Small intestine (tissue), 7 donors: ENCODE results near the gene PEX14. TPM values are rescaled to one million over a fixed set of nuclear protein-coding genes. Genes with fewer than 3 reads are reported as not detected.

Experiments
- DNase-seq, 2 donors: peaks; one replicate each; pipeline versions ENCODE4 v3.0.0 to v3.0.0-alpha.2; 2013
- FAIRE-seq: peaks from 2 replicates; lab custom pipeline; 2012; peaks lifted over from hg19 to GRCh38; lab: Jason Lieb, UNC
- H3K27ac ChIP-seq, 3 donors: one replicate each; pipeline ENCODE4 v1.5.1; 2013; ENCODE audit warnings: low read length in 2 of 3, mild to moderate bottlenecking in 2 of 3, control low read depth in 1 of 3, inconsistent platforms in 1 of 3, low read depth in 1 of 3, moderate library complexity in 1 of 3
- H3K27me3 ChIP-seq, 3 donors: one replicate each; pipeline ENCODE4 v1.6.1; 2013; ENCODE audit warnings: low read length in 3 of 3, inconsistent platforms in 1 of 3; ENCODE audit not compliant: control insufficient read depth in 3 of 3, insufficient read depth in 3 of 3
- H3K36me3 ChIP-seq, 3 donors: one replicate each; pipeline ENCODE4 v1.6.1; 2013; ENCODE audit warnings: low read length in 3 of 3, inconsistent platforms in 1 of 3, low read depth in 1 of 3, mild to moderate bottlenecking in 1 of 3, moderate library complexity in 1 of 3; ENCODE audit not compliant: control insufficient read depth in 3 of 3, insufficient read depth in 2 of 3
- H3K4me1 ChIP-seq, 3 donors: one replicate each; pipeline ENCODE4 v1.6.1; 2013; ENCODE audit warnings: low read length in 2 of 3, inconsistent platforms in 1 of 3, low read depth in 1 of 3, mild to moderate bottlenecking in 1 of 3, moderate library complexity in 1 of 3; ENCODE audit not compliant: control insufficient read depth in 3 of 3, insufficient read depth in 2 of 3
- H3K4me3 ChIP-seq, 3 donors: one replicate each; pipeline ENCODE4 v1.5.1; 2013; ENCODE audit warnings: low read length in 3 of 3, control low read depth in 1 of 3, inconsistent platforms in 1 of 3, low read depth in 1 of 3, mild to moderate bottlenecking in 1 of 3, moderate library complexity in 1 of 3
- H3K9me3 ChIP-seq, 2 donors: one replicate each; pipeline ENCODE4 v1.6.1; 2013; ENCODE audit warnings: low read depth in 1 of 2, low read length in 1 of 2; ENCODE audit not compliant: control insufficient read depth in 2 of 2, insufficient read depth in 1 of 2
- WGBS, 3 donors: extraction: QIAGEN DNeasy Blood & Tissue Kit; methylation state at CpG; one replicate each; pipeline ENCODE4 v1.1.7; 2013; 5-methylcytosine and 5-hydroxymethylcytosine counted together
- polyA plus RNA-seq, 4 donors: library from polyadenylated mRNA; stranded (reverse) in 3 of 4; unstranded in 1 of 4; fragments of 200-250 nt in 3 of 4; fragments of 120-200 nt in 1 of 4; gene quantifications; one replicate each; pipeline versions ENCODE4 v1.2.1 to v1.2.3, GENCODE V29; 2013
- donor health status: healthy with polysubstance abuse.
- donor health status: control.
- donor health status: control.
- donor health status: Bipolar disorder and iron deficiency.
- donor health status: healthy.

Gene PEX14
- polyA plus RNA-seq, 4 donors, result 15.9 to 26.9 (median 24.7) TPM

GRCh38 chr1:10638559-10639005 lies 163.8 kb downstream of the PEX14 start:
- FAIRE-seq (no peak), DNase-seq (no peak)
- WGBS, 3 donors, result 48 to 92% (median 57%) methylated on average over 39 to 57 of the region's 57 CpGs
- no peaks in the 10 kb centered on the region for H3K27me3 ChIP-seq
- H3K9me3 ChIP-seq, result no peaks in the 10 kb centered on the region
- no peak overlapping the region for H3K27ac ChIP-seq
- peaks cover 10 to 73% (median 17%) of the 10 kb centered on the region in 3 donors for H3K36me3 ChIP-seq
- H3K4me1 ChIP-seq, result peaks cover 0 to 24% (median 0%) of the 10 kb centered on the region in 3 donors
- no peak overlapping the region for H3K4me3 ChIP-seq

- no peak for FAIRE-seq
These were observed 164.4 kb downstream of the PEX14 start for GRCh38 chr1:10639011-10639774.

GRCh38 chr1:10639775-10640578 lies 165.2 kb downstream of the PEX14 start:
- H3K27ac ChIP-seq, result no peak overlapping the region
- FAIRE-seq, result no peak
- WGBS, 3 donors, result 89 to 93% (median 92%) methylated on average over 42 to 45 of the region's 45 CpGs
- peaks cover 0 to 20% (median 0%) of the 10 kb centered on the region in 3 donors for H3K4me1 ChIP-seq
- peaks cover 14 to 81% (median 23%) of the 10 kb centered on the region in 3 donors for H3K36me3 ChIP-seq
- no peak overlapping the region for H3K4me3 ChIP-seq
- H3K9me3 ChIP-seq, result no peaks in the 10 kb centered on the region
- DNase-seq, result peak in 1 of 2 donors; percentile 45
- H3K27me3 ChIP-seq, result no peaks in the 10 kb centered on the region

More at GRCh38 chr1:10639011-10639774, 164.4 kb downstream of the PEX14 start:
- Histone ChIP-seq H3K4me1 (peaks cover 0 to 24% (median 0%) of the 10 kb centered on the region in 3 donors), H3K9me3 (no peaks in the 10 kb centered on the region), H3K27ac (no peak overlapping the region), H3K4me3 (no peak overlapping the region), H3K27me3 (no peaks in the 10 kb centered on the region), H3K36me3 (peaks cover 10 to 75% (median 21%) of the 10 kb centered on the region in 3 donors)
- DNase-seq, result no peak
- WGBS, 3 donors, result 66 to 89% (median 88%) methylated on average over 105 to 108 of the region's 108 CpGs

- Histone ChIP-seq H3K4me1 (peaks cover 0 to 15% (median 0%) of the 10 kb centered on the region in 3 donors), H3K27me3 (no peaks in the 10 kb centered on the region), H3K27ac (no peak overlapping the region), H3K4me3 (no peak overlapping the region), H3K9me3 (no peaks in the 10 kb centered on the region), H3K36me3 (peaks cover 14 to 85% (median 29%) of the 10 kb centered on the region in 3 donors)
- DNase-seq, result peak in 1 of 2 donors; percentile 48
- FAIRE-seq, result no peak
- 82 to 85% (median 83%) methylated on average over 15 to 16 of the region's 16 CpGs for WGBS, 3 donors
These were observed 166.2 kb downstream of the PEX14 start for GRCh38 chr1:10640843-10641553.

- Histone ChIP-seq H3K9me3 (no peaks in the 10 kb centered on the region), H3K27ac (no peak overlapping the region), H3K4me3 (no peak overlapping the region), H3K27me3 (no peaks in the 10 kb centered on the region), H3K4me1 (peaks cover 0 to 15% (median 0%) of the 10 kb centered on the region in 3 donors), H3K36me3 (peaks cover 14 to 90% (median 30%) of the 10 kb centered on the region in 3 donors)
- 88 to 95% (median 92%) methylated on average over 23 to 24 of the region's 24 CpGs for WGBS, 3 donors
- DNase-seq (no peak), FAIRE-seq (no peak)
These were observed 167.2 kb downstream of the PEX14 start for GRCh38 chr1:10641976-10642375.

- DNase-seq (no peak), FAIRE-seq (no peak)
- Histone ChIP-seq H3K27me3 (no peaks in the 10 kb centered on the region), H3K36me3 (peaks cover 14 to 90% (median 32%) of the 10 kb centered on the region in 3 donors), H3K4me3 (no peak overlapping the region), H3K9me3 (no peaks in the 10 kb centered on the region), H3K4me1 (peaks cover 0 to 15% (median 0%) of the 10 kb centered on the region in 3 donors), H3K27ac (no peak overlapping the region)
- 88 to 91% (median 89%) methylated on average over 22 to 31 of the region's 31 CpGs for WGBS, 3 donors
These were observed 167.8 kb downstream of the PEX14 start for GRCh38 chr1:10642403-10643080.

GRCh38 chr1:10643607-10644306 lies 169.0 kb downstream of the PEX14 start:
- Histone ChIP-seq H3K4me1 (peaks cover 0 to 15% (median 0%) of the 10 kb centered on the region in 3 donors), H3K4me3 (no peak overlapping the region), H3K9me3 (no peaks in the 10 kb centered on the region), H3K36me3 (peaks cover 12 to 95% (median 38%) of the 10 kb centered on the region in 3 donors), H3K27ac (no peak overlapping the region), H3K27me3 (no peaks in the 10 kb centered on the region)
- FAIRE-seq (no peak), DNase-seq (no peak)
- 86 to 89% (median 86%) methylated on average over 16 to 17 of the region's 17 CpGs for WGBS, 3 donors
